ENCODE data around the gene PITPNC1.

DNA sequence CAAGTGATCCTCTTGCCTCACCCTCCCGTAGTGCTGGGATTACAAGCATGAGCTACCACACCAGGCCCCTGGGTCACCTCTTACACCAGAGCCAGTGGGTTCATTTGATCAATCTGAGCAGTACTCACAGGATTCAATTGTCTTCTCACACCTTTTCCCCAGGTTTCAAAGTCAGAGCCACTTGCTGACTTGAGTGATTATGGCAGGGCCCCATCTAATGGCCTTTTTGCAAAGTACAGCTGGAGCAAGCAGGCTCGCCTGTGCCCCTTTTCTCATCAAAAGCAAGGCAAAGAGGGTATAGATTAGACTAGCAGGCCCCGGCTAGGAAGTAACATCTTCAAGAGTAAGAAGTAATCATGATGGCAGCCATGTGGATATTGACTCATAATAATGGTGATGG, 225.9 kb downstream of the PITPNC1 start:
- TF ChIP-seq, protein P1, sequence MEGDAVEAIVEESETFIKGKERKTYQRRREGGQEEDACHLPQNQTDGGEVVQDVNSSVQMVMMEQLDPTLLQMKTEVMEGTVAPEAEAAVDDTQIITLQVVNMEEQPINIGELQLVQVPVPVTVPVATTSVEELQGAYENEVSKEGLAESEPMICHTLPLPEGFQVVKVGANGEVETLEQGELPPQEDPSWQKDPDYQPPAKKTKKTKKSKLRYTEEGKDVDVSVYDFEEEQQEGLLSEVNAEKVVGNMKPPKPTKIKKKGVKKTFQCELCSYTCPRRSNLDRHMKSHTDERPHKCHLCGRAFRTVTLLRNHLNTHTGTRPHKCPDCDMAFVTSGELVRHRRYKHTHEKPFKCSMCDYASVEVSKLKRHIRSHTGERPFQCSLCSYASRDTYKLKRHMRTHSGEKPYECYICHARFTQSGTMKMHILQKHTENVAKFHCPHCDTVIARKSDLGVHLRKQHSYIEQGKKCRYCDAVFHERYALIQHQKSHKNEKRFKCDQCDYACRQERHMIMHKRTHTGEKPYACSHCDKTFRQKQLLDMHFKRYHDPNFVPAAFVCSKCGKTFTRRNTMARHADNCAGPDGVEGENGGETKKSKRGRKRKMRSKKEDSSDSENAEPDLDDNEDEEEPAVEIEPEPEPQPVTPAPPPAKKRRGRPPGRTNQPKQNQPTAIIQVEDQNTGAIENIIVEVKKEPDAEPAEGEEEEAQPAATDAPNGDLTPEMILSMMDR (IDR thresholded peaks at IDR 0.05) = peak; percentile 11 to 54 (median 32)
- TF ChIP-seq POLR2A (IDR thresholded peaks at IDR 0.05) = no peak

Measured in esophagus squamous epithelium (tissue), 4 donors.